Calu3 (cell line): ENCODE measurements around the gene APC2. TPM values are rescaled to one million over a fixed set of nuclear protein-coding genes. Genes with fewer than 3 reads are reported as not detected.

Experiments
- BruUV-seq: library from RNA; stranded (reverse); fragments of 400-500 nt; replicated peaks from 2 replicates; lab custom pipeline; 2021; lab: Mats Ljungman, UMichigan
- CTCF ChIA-PET: fragments of 300-600 bp; sonication (Branson Sonifier 250); formaldehyde crosslinking; loops from one replicate; lab custom pipeline; 2022; ENCODE audit warnings: antibody characterized with exemption; lab: Charles Lee
- DNase-seq: peaks from one replicate; pipeline ENCODE4 v3.0.0; 2022
- H3K27ac Mint-ChIP-seq: one replicate; pipeline ENCODE4 v1.8.0; 2022; ENCODE audit warnings: mixed read lengths; ENCODE audit not compliant: unreplicated experiment
- H3K27me3 Mint-ChIP-seq: one replicate; pipeline ENCODE4 v1.8.0; 2022; ENCODE audit warnings: mixed read lengths; ENCODE audit not compliant: unreplicated experiment
- H3K36me3 Mint-ChIP-seq: one replicate; pipeline ENCODE4 v1.8.0; 2022; ENCODE audit warnings: mild to moderate bottlenecking, moderate library complexity, mixed read lengths; ENCODE audit not compliant: insufficient read depth, unreplicated experiment
- H3K4me1 Mint-ChIP-seq: one replicate; pipeline ENCODE4 v1.8.0; 2022; ENCODE audit warnings: mild to moderate bottlenecking, low read depth, mixed read lengths; ENCODE audit not compliant: unreplicated experiment
- H3K4me3 Mint-ChIP-seq: one replicate; pipeline ENCODE4 v1.8.0; 2022; ENCODE audit warnings: mild to moderate bottlenecking, low read depth, moderate library complexity, mixed read lengths; ENCODE audit not compliant: unreplicated experiment
- H3K9me3 Mint-ChIP-seq: one replicate; pipeline ENCODE4 v1.8.0; 2022; ENCODE audit warnings: low read depth, mixed read lengths; ENCODE audit not compliant: unreplicated experiment
- intact Hi-C: fragments of 100-400 bp; cut with micrococcal nuclease; formaldehyde crosslinking; loops from one replicate; pipeline ENCODE4 v1.10.0; 2022; ENCODE audit not compliant: unreplicated experiment
- total RNA-seq: library from RNA; stranded (reverse); gene quantifications from 2 replicates; pipeline ENCODE4 v1.2.3, GENCODE V29; 2022
- TF ChIP-seq, protein P1 (sequence below): fragments of 200-600 bp; IDR thresholded peaks from one replicate; pipeline ENCODE4 v1.8.0; 2022; ENCODE audit warnings: antibody characterized with exemption; ENCODE audit not compliant: unreplicated experiment

The APC2 gene
- total RNA-seq, 1 experiment from 2014 or later: 0.12 TPM

DNA sequence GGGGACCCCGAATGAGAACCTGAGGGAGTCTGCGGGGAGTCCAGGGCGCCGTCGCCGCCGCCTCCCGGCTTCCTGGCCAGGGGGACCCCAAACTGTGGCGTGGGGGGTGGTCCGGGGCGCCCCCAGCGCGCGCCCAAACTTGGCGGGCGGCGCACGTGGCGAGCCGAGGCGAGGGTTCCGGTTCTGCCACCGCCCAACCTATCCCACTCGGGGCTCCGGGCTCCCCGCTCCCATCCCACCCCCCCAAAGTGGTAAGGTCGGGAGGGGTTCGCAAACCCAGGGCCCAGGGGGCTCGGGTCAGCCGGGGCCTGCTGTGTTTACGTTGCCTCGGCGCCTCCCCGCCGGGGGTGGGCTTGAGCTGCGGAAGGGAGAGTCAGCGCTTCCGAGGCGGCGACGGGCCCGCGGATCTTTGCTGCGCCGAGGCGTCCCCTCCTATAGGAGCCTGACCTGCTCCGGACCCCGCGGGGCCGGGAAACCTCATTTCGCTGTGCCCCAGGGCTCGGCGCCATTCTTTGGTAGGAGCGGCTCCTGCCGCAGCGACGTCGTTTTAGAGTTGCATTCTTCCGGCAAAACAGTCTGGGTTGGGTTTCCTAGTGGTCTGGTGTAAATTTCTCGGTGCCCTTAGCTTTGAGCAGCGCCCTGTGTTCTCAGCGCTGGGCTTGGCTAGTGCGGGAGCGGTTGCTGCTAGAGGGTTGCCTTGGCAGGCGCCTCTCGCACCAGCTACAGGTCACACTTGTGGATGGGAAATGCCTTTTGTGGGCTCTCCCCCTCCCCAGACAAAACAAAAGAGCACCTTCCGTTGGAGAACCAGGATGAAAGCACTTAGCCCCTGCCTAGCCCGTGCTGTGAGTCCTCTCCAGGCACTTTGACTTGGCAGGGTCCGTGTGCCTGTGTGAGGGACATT, 41.4 kb upstream of the APC2 start:
- no peaks in the 10 kb centered on the region for H3K9me3 Mint-ChIP-seq
- peak overlapping the region; percentile 85 for H3K27ac Mint-ChIP-seq
- peak; percentile 30 for DNase-seq
- TF ChIP-seq, protein P1, sequence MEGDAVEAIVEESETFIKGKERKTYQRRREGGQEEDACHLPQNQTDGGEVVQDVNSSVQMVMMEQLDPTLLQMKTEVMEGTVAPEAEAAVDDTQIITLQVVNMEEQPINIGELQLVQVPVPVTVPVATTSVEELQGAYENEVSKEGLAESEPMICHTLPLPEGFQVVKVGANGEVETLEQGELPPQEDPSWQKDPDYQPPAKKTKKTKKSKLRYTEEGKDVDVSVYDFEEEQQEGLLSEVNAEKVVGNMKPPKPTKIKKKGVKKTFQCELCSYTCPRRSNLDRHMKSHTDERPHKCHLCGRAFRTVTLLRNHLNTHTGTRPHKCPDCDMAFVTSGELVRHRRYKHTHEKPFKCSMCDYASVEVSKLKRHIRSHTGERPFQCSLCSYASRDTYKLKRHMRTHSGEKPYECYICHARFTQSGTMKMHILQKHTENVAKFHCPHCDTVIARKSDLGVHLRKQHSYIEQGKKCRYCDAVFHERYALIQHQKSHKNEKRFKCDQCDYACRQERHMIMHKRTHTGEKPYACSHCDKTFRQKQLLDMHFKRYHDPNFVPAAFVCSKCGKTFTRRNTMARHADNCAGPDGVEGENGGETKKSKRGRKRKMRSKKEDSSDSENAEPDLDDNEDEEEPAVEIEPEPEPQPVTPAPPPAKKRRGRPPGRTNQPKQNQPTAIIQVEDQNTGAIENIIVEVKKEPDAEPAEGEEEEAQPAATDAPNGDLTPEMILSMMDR: no peak
- peak overlapping the region; percentile 86 for H3K4me3 Mint-ChIP-seq
- H3K4me1 Mint-ChIP-seq: peaks cover 26% of the 10 kb centered on the region
- intact Hi-C loops: no loop called here
- no peaks in the 10 kb centered on the region for H3K27me3 Mint-ChIP-seq
- BruUV-seq: TSS peak; percentile 70
- CTCF ChIA-PET: interaction anchor here (0.6 kb wide), 1 partner anchor 346 kb away, joined by 11 read pairs; no protein-coding TSS in a partner anchor
- peaks cover 45% of the 10 kb centered on the region for H3K36me3 Mint-ChIP-seq

DNA sequence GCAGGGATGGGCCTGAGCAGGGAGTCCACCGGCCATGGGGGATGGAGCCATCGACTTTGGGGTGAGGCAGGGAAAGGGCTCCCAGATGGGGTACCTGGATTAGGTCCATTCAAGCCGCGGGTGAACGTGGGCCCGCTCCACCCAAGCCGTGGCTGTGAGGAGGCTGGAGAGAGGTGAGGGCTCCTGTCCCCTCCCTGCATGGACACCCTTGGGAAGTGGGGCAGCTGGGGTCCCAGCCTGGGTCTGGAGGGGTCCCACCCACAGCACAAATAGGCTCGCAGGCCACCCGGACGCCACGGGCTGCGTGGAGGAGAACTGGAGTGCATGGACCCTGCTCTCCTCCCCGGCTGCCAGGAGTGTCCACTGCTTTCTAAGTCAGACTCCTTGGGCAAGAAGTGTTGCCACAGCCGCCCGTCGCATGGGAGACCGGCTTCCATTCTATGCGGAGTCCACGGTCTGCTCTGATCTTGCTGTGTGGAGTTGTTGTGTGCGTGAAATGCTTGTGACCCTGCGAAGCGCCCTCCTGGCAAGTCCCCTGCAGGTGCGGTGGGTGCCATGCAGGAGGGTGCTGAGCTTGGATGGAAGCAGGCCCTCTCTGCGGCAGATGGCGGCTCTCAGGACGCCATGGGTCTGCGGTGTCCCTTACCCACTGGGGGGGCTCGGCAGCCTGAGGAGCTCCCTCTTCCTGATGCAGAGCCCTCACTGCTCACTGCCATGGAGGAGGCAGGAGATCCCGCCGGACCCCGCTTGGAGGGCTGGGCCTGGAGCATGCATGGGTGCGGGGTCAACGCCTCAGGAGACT, 40.5 kb upstream of the APC2 start:
- intact Hi-C loops: no loop called here

DNA sequence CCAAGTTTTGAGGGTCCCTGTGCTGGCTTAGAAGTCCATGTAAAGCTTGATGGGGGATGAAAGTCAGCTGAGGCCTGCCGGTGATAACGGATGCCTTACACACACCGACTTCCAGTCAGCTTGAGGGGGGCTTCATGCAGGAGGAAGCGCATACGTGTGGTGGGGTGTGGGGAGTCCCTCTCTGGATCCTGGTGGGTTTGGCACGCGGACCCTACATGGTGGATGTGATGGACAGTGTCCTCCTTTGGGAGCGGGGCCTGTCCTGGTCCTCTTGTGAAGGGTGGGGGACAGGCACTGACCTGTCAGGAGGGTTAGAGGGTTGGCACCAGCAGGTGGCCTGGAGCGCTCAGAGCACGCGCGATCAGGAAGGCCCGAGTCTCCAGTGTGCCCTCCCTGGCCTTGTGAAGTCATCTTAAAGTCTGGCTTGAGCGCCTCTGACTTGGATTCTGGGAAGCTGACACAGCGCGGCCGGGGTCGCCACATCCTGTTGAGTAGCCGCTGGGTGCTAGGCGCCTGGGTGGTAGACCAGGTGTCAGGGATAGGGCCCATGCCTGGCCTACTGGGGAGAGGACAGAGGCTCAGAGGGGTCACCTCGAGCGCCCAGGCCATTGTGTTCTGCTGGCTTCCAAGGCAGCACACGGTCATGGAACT, 39.7 kb upstream of the APC2 start:
- TF ChIP-seq, protein P1: no peak
- Mint-ChIP-seq H3K9me3 (no peaks in the 10 kb centered on the region), H3K27ac (peak overlapping the region; percentile 85), H3K27me3 (no peaks in the 10 kb centered on the region), H3K4me1 (peaks cover 26% of the 10 kb centered on the region), H3K4me3 (peak overlapping the region; percentile 86), H3K36me3 (peaks cover 50% of the 10 kb centered on the region)
- no peak for DNase-seq
- no TSS peak for BruUV-seq
- CTCF ChIA-PET: interaction anchor here (0.6 to 0.9 kb wide), 2 partner anchors 9 to 37 kb away, joined by 3 read pairs; no protein-coding TSS in a partner anchor
- intact Hi-C loops: no loop called here

More for the DNA sequence above, 40.5 kb upstream of the APC2 start:
- H3K9me3 Mint-ChIP-seq: no peaks in the 10 kb centered on the region
- no peaks in the 10 kb centered on the region for H3K27me3 Mint-ChIP-seq
- CTCF ChIA-PET: interaction anchor here (0.6 to 0.9 kb wide), 2 partner anchors 10 to 37 kb away, joined by 3 read pairs; no protein-coding TSS in a partner anchor
- peak overlapping the region; percentile 86 for H3K4me3 Mint-ChIP-seq
- BruUV-seq: no TSS peak
- no peak for DNase-seq
- H3K4me1 Mint-ChIP-seq: peaks cover 26% of the 10 kb centered on the region
- peak overlapping the region; percentile 85 for H3K27ac Mint-ChIP-seq
- H3K36me3 Mint-ChIP-seq: peaks cover 45% of the 10 kb centered on the region
- TF ChIP-seq, protein P1: no peak

DNA sequence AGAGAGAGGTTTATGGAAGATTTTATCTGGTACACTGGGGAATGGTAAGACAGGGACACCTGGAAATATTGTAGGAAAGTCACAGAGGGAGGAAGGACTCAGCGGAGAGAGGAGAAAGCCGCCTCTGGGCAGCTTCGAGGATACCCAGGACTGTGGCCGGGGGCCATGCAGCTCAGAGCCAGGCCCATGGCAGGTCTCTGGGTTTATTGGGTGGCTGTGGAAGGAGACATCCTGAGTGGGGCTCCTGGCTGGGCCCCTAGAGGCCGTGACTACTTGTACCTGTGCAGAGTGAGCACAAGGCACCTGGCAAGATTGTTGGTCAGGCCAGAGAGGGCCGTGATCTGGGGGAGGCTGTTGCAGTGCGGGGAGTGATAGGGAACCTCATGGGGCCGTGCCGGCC, 39.1 kb upstream of the APC2 start:
- peak overlapping the region; percentile 85 for H3K27ac Mint-ChIP-seq
- no peaks in the 10 kb centered on the region for H3K27me3 Mint-ChIP-seq
- CTCF ChIA-PET: no interaction called here
- no peaks in the 10 kb centered on the region for H3K9me3 Mint-ChIP-seq
- peaks cover 55% of the 10 kb centered on the region for H3K36me3 Mint-ChIP-seq
- intact Hi-C loops: no loop called here
- no peak for DNase-seq
- peaks cover 26% of the 10 kb centered on the region for H3K4me1 Mint-ChIP-seq
- H3K4me3 Mint-ChIP-seq: peak overlapping the region; percentile 86
- BruUV-seq: no TSS peak
- TF ChIP-seq, protein P1: no peak
